Fibroblast of lung (primary cell): ENCODE measurements around the gene SEMA7A.

Source experiments
- EZH2 ChIP-seq: IDR thresholded peaks from 2 replicates; pipeline ENCODE4 v1.5.1; 2012; ENCODE audit warnings: low read length, control low read depth, mild to moderate bottlenecking; ENCODE audit errors: missing control alignments
- TF ChIP-seq, protein P1 (sequence below), 2 donors: IDR thresholded peaks in 1 of 2; conservative IDR thresholded peaks in 1 of 2; 1 replicate in 1 of 2; 2 replicates in 1 of 2; pipeline ENCODE4 v1.5.1; 2011 to 2012; ENCODE audit warnings: low read length in 2 of 2, control low read depth in 1 of 2, inconsistent platforms in 1 of 2, low read depth in 1 of 2, mild to moderate bottlenecking in 1 of 2

DNA sequence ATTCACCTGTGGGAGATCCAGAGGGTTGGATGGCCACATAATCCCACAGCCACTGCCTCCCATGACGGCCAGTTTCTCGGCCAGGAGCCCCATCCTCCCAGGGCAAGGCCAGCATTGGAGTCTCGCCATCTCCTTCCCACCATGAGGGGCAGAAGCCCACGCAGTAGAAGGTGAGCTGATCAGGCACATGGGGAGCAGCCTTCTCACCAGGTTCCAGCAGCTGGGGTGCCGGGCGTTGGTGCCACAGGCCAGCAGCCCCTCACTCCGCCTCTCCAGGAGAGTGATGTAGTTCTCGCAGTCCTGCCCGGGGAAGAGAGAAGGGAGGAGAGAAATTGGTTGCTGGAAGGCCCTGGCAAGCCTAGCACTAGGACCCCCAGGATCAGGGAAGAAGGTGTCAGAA is 16.1 kb downstream of the SEMA7A start:
- TF ChIP-seq, protein P1, sequence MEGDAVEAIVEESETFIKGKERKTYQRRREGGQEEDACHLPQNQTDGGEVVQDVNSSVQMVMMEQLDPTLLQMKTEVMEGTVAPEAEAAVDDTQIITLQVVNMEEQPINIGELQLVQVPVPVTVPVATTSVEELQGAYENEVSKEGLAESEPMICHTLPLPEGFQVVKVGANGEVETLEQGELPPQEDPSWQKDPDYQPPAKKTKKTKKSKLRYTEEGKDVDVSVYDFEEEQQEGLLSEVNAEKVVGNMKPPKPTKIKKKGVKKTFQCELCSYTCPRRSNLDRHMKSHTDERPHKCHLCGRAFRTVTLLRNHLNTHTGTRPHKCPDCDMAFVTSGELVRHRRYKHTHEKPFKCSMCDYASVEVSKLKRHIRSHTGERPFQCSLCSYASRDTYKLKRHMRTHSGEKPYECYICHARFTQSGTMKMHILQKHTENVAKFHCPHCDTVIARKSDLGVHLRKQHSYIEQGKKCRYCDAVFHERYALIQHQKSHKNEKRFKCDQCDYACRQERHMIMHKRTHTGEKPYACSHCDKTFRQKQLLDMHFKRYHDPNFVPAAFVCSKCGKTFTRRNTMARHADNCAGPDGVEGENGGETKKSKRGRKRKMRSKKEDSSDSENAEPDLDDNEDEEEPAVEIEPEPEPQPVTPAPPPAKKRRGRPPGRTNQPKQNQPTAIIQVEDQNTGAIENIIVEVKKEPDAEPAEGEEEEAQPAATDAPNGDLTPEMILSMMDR (conservative IDR thresholded peaks at IDR 0.05 in 1 of 2, IDR thresholded peaks at IDR 0.05 in 1 of 2; ENCODE audit: low read depth in 1 of 2, low read length in 2 of 2) = no peak
- TF ChIP-seq EZH2 = no peak
